Testis (tissue), 2 donors: ENCODE data around the gene OSTN.

Experiments used
- POLR2A ChIP-seq: fragments of 450-650 bp; IDR thresholded peaks from one replicate; pipeline ENCODE4 v1.6.1; 2017; ENCODE audit warnings: antibody characterized with exemption, mild to moderate bottlenecking, moderate library complexity
- TF ChIP-seq, protein P1 (sequence below), 3 experiments: fragments of 450-650 bp in 2 of 3; fragments of 200-600 bp in 1 of 3; sonication (generic) in 1 of 3; IDR thresholded peaks; one replicate each; pipeline ENCODE4 v1.5.1; 2016 to 2019; ENCODE audit warnings: antibody characterized with exemption in 3 of 3, mild to moderate bottlenecking in 2 of 3, moderate library complexity in 1 of 3

DNA sequence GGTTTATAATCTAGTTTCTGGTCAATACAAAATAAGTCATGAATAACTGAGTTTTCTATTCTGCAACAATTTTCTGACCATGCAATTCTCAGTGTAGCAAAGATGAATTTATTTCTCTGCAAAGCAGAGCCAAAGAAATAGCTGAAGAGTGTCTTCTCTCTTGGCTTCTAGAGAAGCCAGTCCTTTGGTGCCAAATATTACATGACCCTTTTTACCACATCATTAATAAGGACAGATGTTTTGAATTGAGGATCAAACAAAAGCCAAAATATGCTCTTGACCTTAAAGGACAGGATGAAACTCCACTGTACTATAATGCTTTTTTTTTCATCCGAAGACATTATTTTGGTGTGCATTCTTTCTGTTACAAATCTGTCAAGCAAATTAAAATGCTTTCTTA, 40.2 kb upstream of the OSTN start:
- TF ChIP-seq, protein P1, sequence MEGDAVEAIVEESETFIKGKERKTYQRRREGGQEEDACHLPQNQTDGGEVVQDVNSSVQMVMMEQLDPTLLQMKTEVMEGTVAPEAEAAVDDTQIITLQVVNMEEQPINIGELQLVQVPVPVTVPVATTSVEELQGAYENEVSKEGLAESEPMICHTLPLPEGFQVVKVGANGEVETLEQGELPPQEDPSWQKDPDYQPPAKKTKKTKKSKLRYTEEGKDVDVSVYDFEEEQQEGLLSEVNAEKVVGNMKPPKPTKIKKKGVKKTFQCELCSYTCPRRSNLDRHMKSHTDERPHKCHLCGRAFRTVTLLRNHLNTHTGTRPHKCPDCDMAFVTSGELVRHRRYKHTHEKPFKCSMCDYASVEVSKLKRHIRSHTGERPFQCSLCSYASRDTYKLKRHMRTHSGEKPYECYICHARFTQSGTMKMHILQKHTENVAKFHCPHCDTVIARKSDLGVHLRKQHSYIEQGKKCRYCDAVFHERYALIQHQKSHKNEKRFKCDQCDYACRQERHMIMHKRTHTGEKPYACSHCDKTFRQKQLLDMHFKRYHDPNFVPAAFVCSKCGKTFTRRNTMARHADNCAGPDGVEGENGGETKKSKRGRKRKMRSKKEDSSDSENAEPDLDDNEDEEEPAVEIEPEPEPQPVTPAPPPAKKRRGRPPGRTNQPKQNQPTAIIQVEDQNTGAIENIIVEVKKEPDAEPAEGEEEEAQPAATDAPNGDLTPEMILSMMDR (IDR thresholded peaks at IDR 0.05), result no peak
- TF ChIP-seq POLR2A, result no peak
